ENCODE results near the gene MCFD2. TPM values are rescaled to one million over a fixed set of nuclear protein-coding genes. Genes with fewer than 3 reads are reported as not detected.

MCFD2 gene
- polyA plus RNA-seq, 4 donors, result 20.8 to 71.1 (median 33.2) TPM

- FAIRE-seq (no peak), DNase-seq (no peak)
- Histone ChIP-seq H3K4me1 (ENCODE audit: control insufficient read depth in 3 of 3, insufficient read depth in 2 of 3, low read depth in 1 of 3, low read length in 2 of 3) (peaks cover 3 to 20% (median 7%) of the 10 kb centered on the region in 3 donors), H3K27ac (ENCODE audit: low read depth in 1 of 3, low read length in 2 of 3) (no peak overlapping the region), H3K27me3 (ENCODE audit: control insufficient read depth in 3 of 3, insufficient read depth in 3 of 3, low read length in 3 of 3) (no peaks in the 10 kb centered on the region), H3K36me3 (ENCODE audit: control insufficient read depth in 3 of 3, insufficient read depth in 2 of 3, low read depth in 1 of 3, low read length in 3 of 3) (peaks cover under 1 to 68% (median 22%) of the 10 kb centered on the region in 3 donors), H3K9me3 (ENCODE audit: control insufficient read depth in 2 of 2, insufficient read depth in 1 of 2, low read depth in 1 of 2, low read length in 1 of 2) (no peaks in the 10 kb centered on the region), H3K4me3 (ENCODE audit: low read depth in 1 of 3, low read length in 3 of 3) (no peak overlapping the region)
- 73 to 87% (median 79%) methylated on average over 10 of the region's 10 CpGs for WGBS, 3 donors
Measured at GRCh38 chr2:46956981-46957531, 41.5 kb upstream of the MCFD2 start.

GRCh38 chr2:46955764-46956163 lies 40.2 kb upstream of the MCFD2 start:
- no peak overlapping the region for H3K4me3 ChIP-seq (ENCODE audit: low read depth in 1 of 3, low read length in 3 of 3)

GRCh38 chr2:46954951-46955571 lies 39.5 kb upstream of the MCFD2 start:
- no peak for FAIRE-seq
- Histone ChIP-seq H3K27ac (ENCODE audit: low read depth in 1 of 3, low read length in 2 of 3) (peak overlapping the region; percentile 62 to 78 (median 78)), H3K4me3 (ENCODE audit: low read depth in 1 of 3, low read length in 3 of 3) (no peak overlapping the region), H3K4me1 (ENCODE audit: control insufficient read depth in 3 of 3, insufficient read depth in 2 of 3, low read depth in 1 of 3, low read length in 2 of 3) (peaks cover 3 to 20% (median 7%) of the 10 kb centered on the region in 3 donors), H3K36me3 (ENCODE audit: control insufficient read depth in 3 of 3, insufficient read depth in 2 of 3, low read depth in 1 of 3, low read length in 3 of 3) (peaks cover 6 to 76% (median 23%) of the 10 kb centered on the region in 3 donors), H3K9me3 (ENCODE audit: control insufficient read depth in 2 of 2, insufficient read depth in 1 of 2, low read depth in 1 of 2, low read length in 1 of 2) (no peaks in the 10 kb centered on the region), H3K27me3 (ENCODE audit: control insufficient read depth in 3 of 3, insufficient read depth in 3 of 3, low read length in 3 of 3) (no peaks in the 10 kb centered on the region)
- WGBS, 3 donors, result 28 to 40% (median 40%) methylated on average over 9 of the region's 9 CpGs
- peak; percentile 83 to 93 for DNase-seq

More at GRCh38 chr2:46955764-46956163, 40.2 kb upstream of the MCFD2 start:
- Histone ChIP-seq H3K36me3 (ENCODE audit: control insufficient read depth in 3 of 3, insufficient read depth in 2 of 3, low read depth in 1 of 3, low read length in 3 of 3) (peaks cover 6 to 73% (median 23%) of the 10 kb centered on the region in 3 donors), H3K27ac (ENCODE audit: low read depth in 1 of 3, low read length in 2 of 3) (peak overlapping the region; percentile 55 to 78 (median 78)), H3K27me3 (ENCODE audit: control insufficient read depth in 3 of 3, insufficient read depth in 3 of 3, low read length in 3 of 3) (no peaks in the 10 kb centered on the region), H3K9me3 (ENCODE audit: control insufficient read depth in 2 of 2, insufficient read depth in 1 of 2, low read depth in 1 of 2, low read length in 1 of 2) (no peaks in the 10 kb centered on the region), H3K4me1 (ENCODE audit: control insufficient read depth in 3 of 3, insufficient read depth in 2 of 3, low read depth in 1 of 3, low read length in 2 of 3) (peaks cover 3 to 20% (median 7%) of the 10 kb centered on the region in 3 donors)
- DNase-seq (no peak), FAIRE-seq (no peak)
- 52 to 75% (median 58%) methylated on average over 4 of the region's 4 CpGs for WGBS, 3 donors

GRCh38 chr2:46952171-46952570 lies 36.6 kb upstream of the MCFD2 start:
- H3K4me1 ChIP-seq (ENCODE audit: control insufficient read depth in 3 of 3, insufficient read depth in 2 of 3, low read depth in 1 of 3, low read length in 2 of 3), result peaks cover 3 to 20% (median 7%) of the 10 kb centered on the region in 3 donors
- 93 to 100% (median 97%) methylated on average over 3 of the region's 3 CpGs for WGBS, 3 donors
- DNase-seq, result no peak
- H3K27me3 ChIP-seq (ENCODE audit: control insufficient read depth in 3 of 3, insufficient read depth in 3 of 3, low read length in 3 of 3), result no peaks in the 10 kb centered on the region
- no peak overlapping the region for H3K4me3 ChIP-seq (ENCODE audit: low read depth in 1 of 3, low read length in 3 of 3)
- peaks cover 6 to 51% (median 15%) of the 10 kb centered on the region in 3 donors for H3K36me3 ChIP-seq (ENCODE audit: control insufficient read depth in 3 of 3, insufficient read depth in 2 of 3, low read depth in 1 of 3, low read length in 3 of 3)
- no peak overlapping the region for H3K27ac ChIP-seq (ENCODE audit: low read depth in 1 of 3, low read length in 2 of 3)
- H3K9me3 ChIP-seq (ENCODE audit: control insufficient read depth in 2 of 2, insufficient read depth in 1 of 2, low read depth in 1 of 2, low read length in 1 of 2), result no peaks in the 10 kb centered on the region
- no peak for FAIRE-seq

GRCh38 chr2:46951290-46952064 lies 35.9 kb upstream of the MCFD2 start:
- FAIRE-seq, result no peak
- peak overlapping the region in 1 of 3 donors; percentile 36 for H3K27ac ChIP-seq (ENCODE audit: low read depth in 1 of 3, low read length in 2 of 3)
- H3K4me3 ChIP-seq (ENCODE audit: low read depth in 1 of 3, low read length in 3 of 3), result no peak overlapping the region
- no peaks in the 10 kb centered on the region for H3K9me3 ChIP-seq (ENCODE audit: control insufficient read depth in 2 of 2, insufficient read depth in 1 of 2, low read depth in 1 of 2, low read length in 1 of 2)
- no peaks in the 10 kb centered on the region for H3K27me3 ChIP-seq (ENCODE audit: control insufficient read depth in 3 of 3, insufficient read depth in 3 of 3, low read length in 3 of 3)
- peak in 1 of 2 donors; percentile 85 for DNase-seq
- H3K36me3 ChIP-seq (ENCODE audit: control insufficient read depth in 3 of 3, insufficient read depth in 2 of 3, low read depth in 1 of 3, low read length in 3 of 3), result peaks cover 6 to 46% (median 9%) of the 10 kb centered on the region in 3 donors
- peaks cover 3 to 20% (median 7%) of the 10 kb centered on the region in 3 donors for H3K4me1 ChIP-seq (ENCODE audit: control insufficient read depth in 3 of 3, insufficient read depth in 2 of 3, low read depth in 1 of 3, low read length in 2 of 3)
- 64 to 81% (median 70%) methylated on average over 9 of the region's 9 CpGs for WGBS, 3 donors

- no peaks in the 10 kb centered on the region for H3K27me3 ChIP-seq (ENCODE audit: control insufficient read depth in 3 of 3, insufficient read depth in 3 of 3, low read length in 3 of 3)
- 87 to 97% (median 96%) methylated on average over 8 of the region's 8 CpGs for WGBS, 3 donors
Measured at GRCh38 chr2:46950314-46950713, 34.7 kb upstream of the MCFD2 start.

GRCh38 chr2:46947841-46948240 lies 32.2 kb upstream of the MCFD2 start:
- H3K9me3 ChIP-seq (ENCODE audit: control insufficient read depth in 2 of 2, insufficient read depth in 1 of 2, low read depth in 1 of 2, low read length in 1 of 2), result no peaks in the 10 kb centered on the region
- WGBS, 3 donors, result 81 to 88% (median 84%) methylated on average over 11 of the region's 11 CpGs
- H3K27ac ChIP-seq (ENCODE audit: low read depth in 1 of 3, low read length in 2 of 3), result no peak overlapping the region
- DNase-seq, result no peak
- H3K27me3 ChIP-seq (ENCODE audit: control insufficient read depth in 3 of 3, insufficient read depth in 3 of 3, low read length in 3 of 3), result no peaks in the 10 kb centered on the region
- H3K36me3 ChIP-seq (ENCODE audit: control insufficient read depth in 3 of 3, insufficient read depth in 2 of 3, low read depth in 1 of 3, low read length in 3 of 3), result peaks cover 6 to 37% (median 8%) of the 10 kb centered on the region in 3 donors
- H3K4me1 ChIP-seq (ENCODE audit: control insufficient read depth in 3 of 3, insufficient read depth in 2 of 3, low read depth in 1 of 3, low read length in 2 of 3), result peaks cover 0 to 5% (median 4%) of the 10 kb centered on the region in 3 donors
- no peak for FAIRE-seq
- H3K4me3 ChIP-seq (ENCODE audit: low read depth in 1 of 3, low read length in 3 of 3), result no peak overlapping the region

More at GRCh38 chr2:46950314-46950713, 34.7 kb upstream of the MCFD2 start:
- H3K4me1 ChIP-seq (ENCODE audit: control insufficient read depth in 3 of 3, insufficient read depth in 2 of 3, low read depth in 1 of 3, low read length in 2 of 3), result peaks cover under 1 to 12% (median 2%) of the 10 kb centered on the region in 3 donors
- DNase-seq (no peak), FAIRE-seq (no peak)
- H3K36me3 ChIP-seq (ENCODE audit: control insufficient read depth in 3 of 3, insufficient read depth in 2 of 3, low read depth in 1 of 3, low read length in 3 of 3), result peaks cover 6 to 44% (median 8%) of the 10 kb centered on the region in 3 donors
- no peak overlapping the region for H3K4me3 ChIP-seq (ENCODE audit: low read depth in 1 of 3, low read length in 3 of 3)
- no peak overlapping the region for H3K27ac ChIP-seq (ENCODE audit: low read depth in 1 of 3, low read length in 2 of 3)
- H3K9me3 ChIP-seq (ENCODE audit: control insufficient read depth in 2 of 2, insufficient read depth in 1 of 2, low read depth in 1 of 2, low read length in 1 of 2), result no peaks in the 10 kb centered on the region

GRCh38 chr2:46945671-46946070 lies 30.1 kb upstream of the MCFD2 start:
- Histone ChIP-seq H3K4me1 (ENCODE audit: control insufficient read depth in 3 of 3, insufficient read depth in 2 of 3, low read depth in 1 of 3, low read length in 2 of 3) (peaks cover 4 to 5% (median 5%) of the 10 kb centered on the region in 3 donors), H3K4me3 (ENCODE audit: low read depth in 1 of 3, low read length in 3 of 3) (no peak overlapping the region), H3K27ac (ENCODE audit: low read depth in 1 of 3, low read length in 2 of 3) (no peak overlapping the region), H3K9me3 (ENCODE audit: control insufficient read depth in 2 of 2, insufficient read depth in 1 of 2, low read depth in 1 of 2, low read length in 1 of 2) (no peaks in the 10 kb centered on the region), H3K27me3 (ENCODE audit: control insufficient read depth in 3 of 3, insufficient read depth in 3 of 3, low read length in 3 of 3) (no peaks in the 10 kb centered on the region), H3K36me3 (ENCODE audit: control insufficient read depth in 3 of 3, insufficient read depth in 2 of 3, low read depth in 1 of 3, low read length in 3 of 3) (peaks cover 0 to 26% (median 2%) of the 10 kb centered on the region in 3 donors)
- no peak for DNase-seq
- 81 to 92% (median 89%) methylated on average over 7 of the region's 7 CpGs for WGBS, 3 donors
- FAIRE-seq, result no peak

Measured in small intestine (tissue), 7 donors.